GM20000 (cell line): ENCODE results near the gene SLC9B2.
"Not testable (repeated sequence)": the region's sequence is repeated elsewhere in the genome, so short reads cannot be mapped to it uniquely, and the experiment has no call there.

ENCODE experiments used
- DNase-seq: peaks from one replicate; pipeline ENCODE4 v3.0.0; 2012; ENCODE audit warnings: low spot score
- TF ChIP-seq, protein P1 (sequence below): IDR thresholded peaks from 2 replicates; pipeline ENCODE4 v1.5.1; 2012; ENCODE audit warnings: mild to moderate bottlenecking, control low read depth; ENCODE audit errors: extremely low read depth, missing control alignments

Gene SLC9B2

DNA sequence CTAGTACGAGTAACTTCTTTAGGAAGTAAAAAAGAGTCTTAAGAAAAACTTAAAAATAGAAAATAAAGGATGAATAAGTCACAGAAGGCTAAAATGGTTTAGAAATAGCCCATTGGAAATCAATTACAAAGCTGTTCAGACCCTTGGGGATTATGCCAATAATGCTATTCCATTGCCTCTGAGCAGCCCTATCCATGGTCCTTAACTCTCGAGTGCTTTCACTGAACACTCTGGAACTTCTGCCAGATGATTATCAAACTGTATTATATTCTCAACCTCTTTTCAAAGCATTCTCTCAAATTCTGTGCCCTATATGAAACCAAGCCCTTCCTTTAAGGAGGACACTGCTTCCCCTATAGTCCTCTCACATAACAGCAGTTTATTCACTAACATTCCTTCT lies 74.0 kb downstream of the SLC9B2 start:
- DNase-seq: no peak
- TF ChIP-seq, protein P1, sequence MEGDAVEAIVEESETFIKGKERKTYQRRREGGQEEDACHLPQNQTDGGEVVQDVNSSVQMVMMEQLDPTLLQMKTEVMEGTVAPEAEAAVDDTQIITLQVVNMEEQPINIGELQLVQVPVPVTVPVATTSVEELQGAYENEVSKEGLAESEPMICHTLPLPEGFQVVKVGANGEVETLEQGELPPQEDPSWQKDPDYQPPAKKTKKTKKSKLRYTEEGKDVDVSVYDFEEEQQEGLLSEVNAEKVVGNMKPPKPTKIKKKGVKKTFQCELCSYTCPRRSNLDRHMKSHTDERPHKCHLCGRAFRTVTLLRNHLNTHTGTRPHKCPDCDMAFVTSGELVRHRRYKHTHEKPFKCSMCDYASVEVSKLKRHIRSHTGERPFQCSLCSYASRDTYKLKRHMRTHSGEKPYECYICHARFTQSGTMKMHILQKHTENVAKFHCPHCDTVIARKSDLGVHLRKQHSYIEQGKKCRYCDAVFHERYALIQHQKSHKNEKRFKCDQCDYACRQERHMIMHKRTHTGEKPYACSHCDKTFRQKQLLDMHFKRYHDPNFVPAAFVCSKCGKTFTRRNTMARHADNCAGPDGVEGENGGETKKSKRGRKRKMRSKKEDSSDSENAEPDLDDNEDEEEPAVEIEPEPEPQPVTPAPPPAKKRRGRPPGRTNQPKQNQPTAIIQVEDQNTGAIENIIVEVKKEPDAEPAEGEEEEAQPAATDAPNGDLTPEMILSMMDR: no peak

DNA sequence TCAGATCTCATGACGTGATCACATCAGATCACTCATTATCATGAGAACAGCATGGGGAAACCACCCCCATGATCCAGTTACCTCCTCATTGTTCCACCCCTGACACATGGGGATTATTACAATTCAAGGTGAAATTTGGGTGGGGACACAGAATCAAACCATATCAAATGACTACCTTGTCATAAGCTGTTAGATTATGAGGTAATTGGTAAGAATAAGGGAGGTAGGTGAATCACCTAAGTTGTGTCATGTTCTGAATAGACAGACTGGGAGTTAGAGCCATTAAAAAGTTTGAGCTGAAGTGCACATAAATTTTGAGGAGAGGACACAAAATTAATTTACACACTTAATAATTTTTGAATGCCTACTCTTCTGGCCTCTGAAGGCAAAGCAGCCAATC lies 81.8 kb downstream of the SLC9B2 start:
- no peak for DNase-seq
- TF ChIP-seq, protein P1: no peak

DNA sequence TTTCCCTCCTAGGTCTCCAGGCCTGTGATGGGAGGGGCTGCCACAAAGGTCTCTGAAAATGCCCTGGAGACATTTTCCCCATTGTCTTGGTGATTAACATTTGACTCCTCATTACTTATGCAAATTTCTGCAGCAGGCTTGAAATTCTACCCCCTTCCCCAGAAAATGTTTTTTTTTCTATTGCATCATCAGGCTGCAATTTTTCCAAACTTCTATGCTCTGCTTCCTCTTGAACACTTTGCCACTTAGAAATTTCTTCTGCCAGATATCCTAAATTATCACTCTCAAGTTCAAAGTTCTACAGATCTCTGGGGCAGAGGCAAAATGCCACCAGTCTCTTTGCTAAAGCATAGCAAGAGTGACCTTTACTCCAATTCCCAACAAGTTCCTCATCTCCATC lies 82.6 kb downstream of the SLC9B2 start:
- DNase-seq: not testable (repeated sequence)

DNA sequence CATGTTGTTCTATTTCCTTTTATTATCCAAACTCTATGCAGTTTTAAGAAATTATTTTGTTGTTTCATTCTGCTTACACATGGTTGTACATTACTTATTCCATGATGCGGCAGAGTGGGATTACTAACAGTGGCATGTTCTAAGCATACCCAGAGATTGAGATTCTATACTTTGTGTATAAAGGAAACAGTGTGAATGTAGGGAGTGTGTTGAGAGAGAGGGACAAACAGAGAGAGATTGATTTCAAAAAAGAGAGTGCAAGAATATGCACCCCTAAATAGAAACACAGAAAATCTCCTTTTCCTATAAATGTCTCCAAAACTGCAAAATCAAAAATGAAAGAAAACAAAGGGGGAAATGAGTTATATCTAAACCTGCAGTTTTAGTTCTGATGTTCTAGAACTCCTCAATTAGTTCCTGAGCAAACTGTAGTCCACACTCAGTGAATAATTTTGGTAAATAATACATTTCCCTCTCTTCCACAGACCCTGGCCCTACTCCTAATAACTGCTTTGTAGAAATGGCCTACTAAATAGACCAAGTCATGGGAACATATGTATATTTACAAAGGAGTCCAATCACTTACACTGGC lies 88.0 kb downstream of the SLC9B2 start:
- DNase-seq: peak; percentile 6
- TF ChIP-seq, protein P1: no peak

DNA sequence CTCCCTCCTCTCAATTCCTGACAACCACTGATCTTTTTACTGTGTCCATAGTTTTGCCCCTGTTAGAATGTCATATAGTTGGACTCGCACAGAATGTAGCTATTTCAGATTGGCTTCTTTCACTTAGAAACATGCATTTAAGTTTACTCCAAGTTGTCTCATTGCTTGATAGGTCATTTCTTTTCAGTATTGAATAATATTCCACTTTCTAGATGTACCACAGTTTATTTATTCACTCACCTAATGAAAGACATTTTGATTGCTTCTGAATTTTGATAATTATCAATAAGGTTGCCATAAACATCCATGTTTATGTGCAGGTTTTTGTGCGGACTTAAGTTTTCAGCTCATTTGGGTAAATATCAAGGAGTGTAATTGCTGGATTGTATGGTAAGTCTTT lies 95.6 kb downstream of the SLC9B2 start:
- DNase-seq: no peak
- TF ChIP-seq, protein P1: no peak
